ENCODE data around the gene KLK5. TPM values are rescaled to one million over a fixed set of nuclear protein-coding genes. Genes with fewer than 3 reads are reported as not detected.

The KLK5 gene
- total and polyA plus RNA-seq, 2 of the 13 experiments (the other 11 are each of a cell fraction or from before 2014, with no cell fraction given), result not detected

- Histone ChIP-seq H3K27ac (ENCODE audit: extremely low read length, insufficient read depth, low read length) (no peak overlapping the region), H3K79me2 (ENCODE audit: insufficient read depth, low read length) (no peaks in the 10 kb centered on the region), H3K4me1 (ENCODE audit: insufficient read depth, low read length) (no peaks in the 10 kb centered on the region), H4K20me1 (ENCODE audit: insufficient read depth, low read length) (no peaks in the 10 kb centered on the region), H3K4me3 (replicated peaks in 1 of 3; ENCODE audit: insufficient read depth in 1 of 3, low read depth in 2 of 3, low read length in 3 of 3) (peak overlapping the region in 1 of 3 experiments; percentile 26; a peak in 1 of 6 replicates), H3K9ac (ENCODE audit: insufficient read depth, low read depth, low read length) (no peak overlapping the region), H2AFZ (ENCODE audit: low read length) (no peak overlapping the region), H3K9me3 (ENCODE audit: low read length) (no peaks in the 10 kb centered on the region), H3K4me2 (ENCODE audit: low read depth, low read length) (no peak overlapping the region), H3K27me3 (ENCODE audit: control insufficient read depth in 1 of 2, insufficient read depth in 2 of 2, low read length in 2 of 2) (peaks cover 3 to 36% of the 10 kb centered on the region in 2 experiments), H3K36me3 (replicated peaks in 1 of 2; ENCODE audit: control insufficient read depth in 1 of 2, insufficient read depth in 2 of 2, low read length in 2 of 2) (no peaks in the 10 kb centered on the region)
- no peak for FAIRE-seq
- no peak for TF ChIP-seq FOSL1 (CRISPR knock-in tag; IDR thresholded peaks at IDR 0.05; ENCODE audit: borderline replicate concordance)
- TF ChIP-seq, protein P1, sequence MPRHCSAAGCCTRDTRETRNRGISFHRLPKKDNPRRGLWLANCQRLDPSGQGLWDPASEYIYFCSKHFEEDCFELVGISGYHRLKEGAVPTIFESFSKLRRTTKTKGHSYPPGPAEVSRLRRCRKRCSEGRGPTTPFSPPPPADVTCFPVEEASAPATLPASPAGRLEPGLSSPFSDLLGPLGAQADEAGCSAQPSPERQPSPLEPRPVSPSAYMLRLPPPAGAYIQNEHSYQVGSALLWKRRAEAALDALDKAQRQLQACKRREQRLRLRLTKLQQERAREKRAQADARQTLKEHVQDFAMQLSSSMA (CRISPR knock-in tag; IDR thresholded peaks at IDR 0.05), result no peak
- no peak for TF ChIP-seq TOPORS (CRISPR knock-in tag; IDR thresholded peaks at IDR 0.05)
- no peak for TF ChIP-seq AGO1 (IDR thresholded peaks at IDR 0.05; ENCODE audit: low read depth, low read length, poor library complexity, severe bottlenecking)
- intact Hi-C loops (cut with micrococcal nuclease; ENCODE audit: unreplicated experiment), result no loop called here
- DNase-seq (ENCODE audit: low spot score), result peak; percentile 13
- in situ Hi-C loops (cut with HindIII; ENCODE audit: extremely low pct_ligation_motif_present, low pct_unique_long_range_greater_than_20kb), result no loop called here
- no TSS peak for BruUV-seq (replicated peaks)
- WGBS (ENCODE audit: low lambda C conversion rate), result 12% methylated on average over 8 of the region's 36 CpGs
- ChIA-PET CTCF (ENCODE audit: low intra/inter-chr PET ratio, low total read pairs) (no interaction called here), POLR2A (no interaction called here)
- peak; percentile 76 for ATAC-seq
These were observed 43.4 kb downstream of the KLK5 start for GRCh38 chr19:50909240-50910070.

- Histone ChIP-seq H3K79me2 (ENCODE audit: insufficient read depth, low read length) (no peaks in the 10 kb centered on the region), H2AFZ (ENCODE audit: low read length) (no peak overlapping the region), H3K9me3 (ENCODE audit: low read length) (no peaks in the 10 kb centered on the region), H3K9ac (ENCODE audit: insufficient read depth, low read depth, low read length) (no peak overlapping the region), H3K4me3 (replicated peaks in 1 of 3; ENCODE audit: insufficient read depth in 1 of 3, low read depth in 2 of 3, low read length in 3 of 3) (no peak overlapping the region), H3K27me3 (ENCODE audit: control insufficient read depth in 1 of 2, insufficient read depth in 2 of 2, low read length in 2 of 2) (peaks cover 3 to 35% of the 10 kb centered on the region in 2 experiments), H3K4me2 (ENCODE audit: low read depth, low read length) (no peak overlapping the region), H3K27ac (ENCODE audit: extremely low read length, insufficient read depth, low read length) (no peak overlapping the region), H3K36me3 (replicated peaks in 1 of 2; ENCODE audit: control insufficient read depth in 1 of 2, insufficient read depth in 2 of 2, low read length in 2 of 2) (no peaks in the 10 kb centered on the region), H3K4me1 (ENCODE audit: insufficient read depth, low read length) (no peaks in the 10 kb centered on the region), H4K20me1 (ENCODE audit: insufficient read depth, low read length) (no peaks in the 10 kb centered on the region)
- ATAC-seq (no peak), DNase-seq (ENCODE audit: low spot score) (no peak), FAIRE-seq (no peak)
- in situ Hi-C loops (cut with HindIII; ENCODE audit: extremely low pct_ligation_motif_present, low pct_unique_long_range_greater_than_20kb) (no loop called here), intact Hi-C loops (cut with micrococcal nuclease; ENCODE audit: unreplicated experiment) (no loop called here)
- WGBS (ENCODE audit: low lambda C conversion rate), result 55% methylated on average over 8 of the region's 25 CpGs
- CTCF ChIA-PET (ENCODE audit: low intra/inter-chr PET ratio, low total read pairs), result no interaction called here
- POLR2A ChIA-PET, result no interaction called here
- no TSS peak for BruUV-seq (replicated peaks)
- TF ChIP-seq ZNF350 (CRISPR knock-in tag; IDR thresholded peaks at IDR 0.05; ENCODE audit: borderline replicate concordance, low read depth) (no peak), STAT5B (CRISPR knock-in tag; IDR thresholded peaks at IDR 0.05) (no peak), NFKB2 (CRISPR knock-in tag; IDR thresholded peaks at IDR 0.05; ENCODE audit: borderline replicate concordance) (no peak), ARNT2 (CRISPR knock-in tag; IDR thresholded peaks at IDR 0.05; ENCODE audit: low read depth) (no peak), ZNF484 (CRISPR knock-in tag; IDR thresholded peaks at IDR 0.05; ENCODE audit: borderline replicate concordance, low read depth) (no peak)
These were observed 44.5 kb downstream of the KLK5 start for GRCh38 chr19:50908336-50908735.
